GM19043 (cell line): Measurements from ENCODE around the gene TRAPPC12.

ENCODE experiments used
- ATAC-seq: cut with Tn5 transposase; IDR thresholded peaks from one replicate; pipeline ENCODE4 v1.9.1; 2021; ENCODE audit warnings: low read depth; ENCODE audit not compliant: unreplicated experiment

The TRAPPC12 gene

DNA sequence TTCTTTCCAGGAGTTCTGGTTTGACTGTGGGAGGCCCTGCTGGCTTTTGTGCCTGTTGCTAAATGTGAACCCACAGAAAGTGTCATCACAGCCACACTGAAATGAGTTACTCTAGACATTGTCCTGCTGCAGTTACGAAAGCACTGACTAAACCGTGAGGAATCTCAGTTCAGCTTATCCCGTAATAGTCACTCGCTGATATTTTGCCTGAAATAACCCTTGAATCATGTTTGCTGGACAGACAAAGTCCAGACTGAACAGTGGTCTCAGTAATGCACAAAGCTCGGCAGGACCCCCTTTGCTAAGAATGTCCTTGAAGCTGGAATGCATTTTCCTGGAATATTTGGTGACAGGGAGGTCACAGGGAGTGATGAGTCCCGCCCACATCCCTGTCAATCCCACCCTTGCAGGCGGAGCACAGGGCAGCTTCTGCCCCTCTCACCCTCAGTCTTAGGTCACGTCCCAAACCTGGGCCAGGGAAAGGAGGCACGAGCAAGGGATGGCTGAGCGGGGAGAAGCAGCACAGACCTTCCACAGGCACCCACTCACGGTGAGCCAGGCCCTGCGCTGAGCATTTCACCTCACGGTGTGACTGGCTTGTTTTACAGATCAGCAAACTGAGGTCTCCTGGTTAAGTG is 86.5 kb downstream of the TRAPPC12 start:
- no peak for ATAC-seq

DNA sequence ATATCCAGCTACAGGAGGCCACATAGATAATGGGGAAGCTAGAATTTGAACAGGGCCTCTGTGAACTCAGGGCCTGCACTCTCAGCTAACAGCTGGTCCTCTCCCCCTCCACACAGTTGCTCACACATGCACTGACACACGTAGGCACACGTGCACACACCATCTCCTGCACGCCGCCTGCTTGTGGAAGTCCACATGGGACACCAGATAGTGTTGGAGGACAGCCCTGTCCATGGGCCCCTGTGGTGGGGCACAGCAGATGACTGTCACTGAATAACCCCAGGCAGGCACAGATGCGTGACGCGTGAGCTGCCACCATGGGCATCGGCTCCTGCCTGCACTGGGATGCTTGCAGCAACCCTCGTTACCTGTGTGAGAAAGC is 87.0 kb downstream of the TRAPPC12 start:
- no peak for ATAC-seq

DNA sequence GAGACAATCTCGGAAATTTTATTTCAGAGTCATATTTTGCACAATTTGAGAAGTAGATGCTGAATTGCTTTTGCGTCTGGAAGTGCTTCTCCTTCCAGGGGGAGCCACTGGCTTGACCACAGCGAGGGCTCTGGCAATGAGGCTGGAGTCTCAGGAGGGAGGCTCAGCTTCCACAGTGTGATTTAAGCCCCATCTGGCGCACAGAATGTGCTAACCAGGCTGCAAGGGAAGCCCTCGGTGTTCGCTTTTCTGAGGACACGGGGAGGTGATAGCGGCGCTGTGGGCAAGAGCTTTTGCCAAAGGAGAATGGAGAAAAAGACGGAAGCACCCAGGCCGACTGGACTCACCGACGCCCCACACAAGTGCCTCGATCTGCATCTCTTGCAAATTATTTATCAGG is 87.5 kb downstream of the TRAPPC12 start:
- no peak for ATAC-seq

DNA sequence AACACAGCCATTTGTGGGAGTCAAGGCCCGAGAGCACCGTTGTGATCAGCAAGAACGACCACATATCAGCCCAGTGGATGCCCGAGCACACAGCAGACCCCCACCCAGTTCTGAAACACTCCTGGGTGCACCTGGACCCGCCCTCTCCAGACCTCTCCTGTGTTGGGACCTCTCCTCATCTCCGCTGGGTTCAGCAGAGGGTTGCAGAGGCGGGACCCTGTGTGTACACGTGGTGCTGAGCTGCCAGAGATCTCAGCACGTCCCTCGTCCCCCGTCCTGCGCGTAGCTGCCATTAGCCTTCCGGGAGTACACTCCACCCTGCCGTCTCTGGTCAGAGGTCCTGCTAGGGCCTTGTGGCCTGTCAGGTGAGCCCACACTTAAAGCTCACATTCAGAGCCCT is 88.2 kb downstream of the TRAPPC12 start:
- no peak for ATAC-seq

DNA sequence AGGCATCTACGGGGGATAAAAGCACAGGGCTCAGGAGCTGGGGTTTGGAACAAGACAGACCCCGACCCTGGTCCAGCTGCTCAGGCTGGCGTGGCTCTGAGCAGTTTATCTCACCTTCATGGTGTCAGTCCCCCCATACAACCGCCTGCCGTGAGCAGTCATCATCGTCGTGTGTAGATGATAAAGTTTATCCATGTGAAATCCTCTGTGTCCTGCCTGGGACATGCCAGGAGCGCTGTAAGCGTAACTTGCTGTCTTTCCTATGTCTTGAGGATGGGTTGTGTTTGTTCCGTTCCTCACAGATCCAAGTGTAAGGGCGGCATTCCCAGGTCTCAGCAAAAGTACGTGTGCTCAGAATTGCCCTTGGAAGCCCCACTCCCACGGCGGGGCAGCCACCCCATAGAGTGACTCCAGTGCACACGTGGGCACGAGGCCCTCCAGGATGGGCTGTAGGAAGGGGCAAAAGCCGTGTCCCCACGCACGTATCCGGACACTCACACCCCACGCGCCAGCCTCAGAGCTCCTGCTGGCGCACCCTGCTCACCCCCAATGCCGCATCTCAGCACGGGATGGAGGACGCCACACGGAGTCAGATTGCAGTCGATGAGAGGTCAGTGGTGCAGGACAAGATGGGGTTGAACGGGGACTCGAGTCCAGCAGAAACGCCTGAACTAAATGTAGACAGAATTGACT is 88.9 kb downstream of the TRAPPC12 start:
- no peak for ATAC-seq

DNA sequence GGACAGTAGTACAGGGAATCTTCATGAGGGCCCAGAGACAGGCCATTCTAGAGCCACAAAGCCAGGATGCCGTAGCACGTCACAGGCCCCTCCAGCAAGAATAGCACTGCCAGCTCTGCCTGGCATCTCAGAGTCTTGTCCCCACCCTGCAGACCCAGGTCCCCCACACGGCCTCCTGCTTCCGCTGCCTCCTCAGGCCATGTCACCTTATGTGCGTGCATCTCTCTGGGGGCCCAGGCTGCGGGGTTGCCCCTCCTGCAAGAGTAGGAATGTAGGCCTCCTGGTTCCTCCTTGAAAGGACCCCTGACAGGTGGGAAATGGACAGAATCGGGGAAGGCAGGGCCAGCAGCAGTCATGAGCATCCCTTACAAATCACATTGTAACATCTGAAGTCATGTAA is 90.0 kb downstream of the TRAPPC12 start:
- no peak for ATAC-seq

DNA sequence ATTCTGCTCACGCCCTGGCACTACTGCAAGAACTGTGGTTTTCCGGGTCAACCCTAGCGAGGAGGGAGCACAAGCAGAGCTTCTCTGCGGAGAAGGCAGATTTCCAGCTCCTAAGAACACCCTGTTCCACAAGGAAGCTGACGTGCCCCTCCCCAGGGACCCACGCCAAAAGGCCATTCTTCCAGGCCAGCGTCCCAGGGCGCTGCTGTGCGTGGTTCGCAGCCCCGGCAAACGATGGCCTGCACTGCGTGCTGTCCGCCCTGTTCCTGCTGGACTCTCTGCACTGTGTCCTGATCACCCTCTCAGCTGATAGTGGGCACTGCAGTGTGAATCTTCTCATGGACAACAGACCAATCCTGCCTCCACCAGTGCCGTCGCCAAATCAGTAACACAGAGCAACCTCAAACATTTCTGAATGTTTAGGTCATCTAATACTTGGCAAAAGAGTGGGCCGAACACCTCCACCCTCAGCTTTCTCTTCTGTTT is 90.7 kb downstream of the TRAPPC12 start:
- ATAC-seq, result no peak

DNA sequence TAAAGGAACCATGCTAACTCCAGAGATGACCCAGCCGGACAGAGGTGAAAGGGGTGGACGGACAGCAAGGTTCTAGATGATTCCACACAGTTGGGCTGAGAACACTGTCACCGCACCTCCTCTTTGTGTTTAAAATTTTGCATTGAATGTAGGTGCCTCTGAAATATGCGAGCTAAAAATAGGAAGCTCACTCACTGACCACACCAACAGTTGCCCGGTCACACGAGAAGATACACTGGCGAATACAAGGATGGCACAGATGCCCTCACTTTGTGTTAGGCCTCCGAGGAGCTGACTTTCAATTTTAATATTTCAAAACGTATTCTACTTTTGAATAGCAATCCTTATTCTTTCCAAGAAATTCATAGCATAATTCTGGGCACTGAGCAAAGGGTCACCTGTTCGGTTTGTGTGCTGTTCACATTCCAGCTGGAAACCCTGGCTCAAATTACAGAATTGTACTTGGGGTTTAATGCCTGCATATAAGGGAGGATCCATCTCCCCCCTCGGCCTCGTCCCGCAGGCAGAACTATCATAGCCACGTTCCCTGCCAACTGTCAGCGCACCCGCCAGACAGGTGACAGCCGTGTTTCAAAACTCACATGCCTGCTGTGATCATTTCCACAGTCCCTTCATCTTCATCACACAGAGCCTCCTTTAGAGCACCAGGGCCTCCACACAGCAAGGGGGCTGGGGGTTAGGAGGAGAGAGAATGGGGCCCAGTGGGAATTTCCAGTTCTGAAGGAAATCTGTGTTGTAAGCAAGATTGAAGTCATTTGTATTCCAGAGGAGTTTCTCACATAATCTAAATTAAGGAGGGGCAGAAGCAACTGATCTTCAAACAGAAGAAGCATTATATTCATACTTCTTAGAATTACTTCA is 91.6 kb downstream of the TRAPPC12 start:
- no peak for ATAC-seq

DNA sequence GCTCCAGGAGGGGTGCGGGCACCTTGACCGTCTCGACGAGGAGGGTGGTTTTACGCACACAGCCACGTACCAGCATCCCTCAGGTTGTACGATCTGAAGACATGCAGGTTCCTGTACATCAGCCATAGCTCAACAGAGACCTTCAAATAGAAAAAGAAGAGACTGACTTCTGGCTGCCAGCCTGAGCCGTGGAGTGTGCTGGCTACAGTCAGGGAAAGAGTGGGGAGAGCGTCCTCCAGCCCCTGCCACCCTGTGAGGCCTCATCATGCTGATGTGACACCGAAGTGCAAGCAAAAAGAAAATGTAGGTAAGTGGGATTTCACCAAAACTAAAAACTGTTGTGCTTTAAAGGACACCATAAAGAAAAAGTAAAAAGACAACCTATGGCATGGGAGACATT is 92.8 kb downstream of the TRAPPC12 start:
- no peak for ATAC-seq

DNA sequence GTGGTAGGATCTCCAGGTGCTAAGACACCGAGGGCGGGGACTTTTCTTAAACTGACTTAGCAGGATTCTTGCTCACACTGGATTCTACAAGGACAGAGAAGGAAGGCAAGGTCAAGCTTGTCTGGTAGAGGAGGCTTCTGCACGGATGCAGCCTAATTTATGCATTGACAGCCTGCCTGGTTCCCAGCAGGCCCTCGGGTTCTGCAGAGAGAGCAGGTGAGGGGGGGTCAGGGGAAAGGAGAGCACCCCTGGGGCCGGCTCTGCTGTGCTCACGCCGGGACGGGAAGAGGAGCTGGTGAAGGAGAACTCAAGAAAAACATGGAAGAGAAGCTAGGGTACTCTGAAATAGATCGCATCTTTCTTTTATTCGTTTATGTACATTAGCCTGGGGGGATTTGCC is 93.5 kb downstream of the TRAPPC12 start:
- ATAC-seq, result no peak

DNA sequence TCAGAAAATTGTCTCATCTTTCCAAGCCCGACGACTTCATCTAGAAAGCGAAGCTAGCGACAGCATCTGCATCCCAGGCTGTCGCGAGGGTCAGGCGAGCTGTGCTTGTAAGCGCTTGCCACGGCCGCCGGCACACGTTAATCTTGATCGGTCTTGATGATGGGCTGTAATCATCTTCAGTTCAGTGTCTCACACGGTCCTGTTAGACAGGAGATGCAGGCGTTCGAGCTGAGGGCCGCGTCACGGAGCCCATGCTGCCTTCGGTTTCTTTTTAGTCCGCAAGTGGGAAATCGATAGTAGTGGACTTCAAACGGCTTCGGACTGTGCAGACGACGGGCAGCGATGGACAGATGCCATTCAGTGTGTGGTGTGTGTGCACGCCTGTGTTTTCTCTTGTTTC is 96.3 kb downstream of the TRAPPC12 start:
- ATAC-seq, result no peak

DNA sequence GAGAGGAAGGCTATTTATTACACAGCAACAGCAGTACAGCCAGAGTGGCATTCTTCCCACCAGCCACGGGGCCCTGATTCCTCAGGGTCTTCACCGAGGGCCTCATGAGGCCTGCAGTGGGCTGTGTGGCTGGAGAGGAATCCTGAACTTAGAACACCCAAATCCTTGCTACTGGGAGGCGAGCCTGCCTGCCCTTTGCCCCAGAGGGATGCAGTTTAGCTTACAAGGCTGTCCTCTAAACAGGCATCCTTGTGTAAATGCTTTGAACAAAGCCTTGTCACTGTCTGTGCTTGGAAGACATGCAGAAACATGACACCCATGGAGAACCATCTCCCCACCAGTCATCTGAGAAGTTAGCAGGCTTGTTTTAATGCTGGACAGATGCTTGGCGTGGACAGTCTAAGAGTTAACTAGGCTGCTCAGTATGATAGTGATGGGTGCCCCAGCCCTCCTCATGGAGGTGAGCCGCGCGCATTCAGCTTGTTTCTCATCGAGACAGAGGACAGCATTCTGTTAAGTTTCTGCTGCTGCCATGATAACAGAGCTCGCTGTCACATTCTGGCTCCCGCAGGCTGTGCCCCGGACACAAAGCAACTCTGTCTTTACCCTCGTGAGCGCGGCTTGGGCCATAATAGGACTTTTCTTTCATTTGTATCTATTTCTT is 97.0 kb downstream of the TRAPPC12 start:
- no peak for ATAC-seq

DNA sequence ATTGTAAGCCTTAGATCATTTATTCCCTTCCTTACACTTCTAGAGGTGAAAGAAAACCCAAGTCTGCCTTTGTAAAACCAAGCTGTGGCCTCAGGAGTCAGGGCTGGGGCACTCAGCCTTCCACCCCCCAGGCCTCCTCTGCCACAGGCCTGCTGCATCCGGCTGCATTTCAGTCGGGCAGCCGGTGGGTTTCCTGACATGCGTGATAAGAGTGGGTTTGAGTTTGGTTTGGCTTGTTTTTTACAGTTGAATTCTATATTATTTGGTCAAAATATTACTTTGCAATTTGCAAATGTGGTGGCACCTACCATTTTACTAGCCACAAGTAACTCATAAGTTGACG is 97.5 kb downstream of the TRAPPC12 start:
- no peak for ATAC-seq

DNA sequence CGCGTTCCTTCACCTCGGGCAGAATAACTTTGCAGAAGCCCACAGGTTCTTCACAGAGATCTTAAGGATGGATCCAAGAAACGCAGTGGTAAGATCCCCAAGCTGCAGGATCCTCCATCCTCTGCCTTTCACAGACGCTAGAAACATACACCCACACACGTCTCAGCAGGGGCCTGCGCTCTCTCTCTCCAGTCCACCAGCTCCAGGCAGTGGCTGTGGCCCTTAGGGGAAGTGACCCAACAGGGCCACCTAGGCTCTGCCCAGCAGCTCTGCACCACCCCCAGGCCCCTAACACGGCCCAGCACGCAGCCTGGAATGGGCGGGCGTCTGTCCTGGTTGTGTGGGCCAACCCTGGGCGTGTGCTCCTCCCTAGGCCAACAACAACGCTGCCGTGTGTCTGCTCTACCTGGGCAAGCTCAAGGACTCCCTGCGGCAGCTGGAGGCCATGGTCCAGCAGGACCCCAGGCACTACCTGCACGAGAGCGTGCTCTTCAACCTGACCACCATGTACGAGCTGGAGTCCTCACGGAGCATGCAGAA is 99.4 kb downstream of the TRAPPC12 start:
- ATAC-seq, result no peak

DNA sequence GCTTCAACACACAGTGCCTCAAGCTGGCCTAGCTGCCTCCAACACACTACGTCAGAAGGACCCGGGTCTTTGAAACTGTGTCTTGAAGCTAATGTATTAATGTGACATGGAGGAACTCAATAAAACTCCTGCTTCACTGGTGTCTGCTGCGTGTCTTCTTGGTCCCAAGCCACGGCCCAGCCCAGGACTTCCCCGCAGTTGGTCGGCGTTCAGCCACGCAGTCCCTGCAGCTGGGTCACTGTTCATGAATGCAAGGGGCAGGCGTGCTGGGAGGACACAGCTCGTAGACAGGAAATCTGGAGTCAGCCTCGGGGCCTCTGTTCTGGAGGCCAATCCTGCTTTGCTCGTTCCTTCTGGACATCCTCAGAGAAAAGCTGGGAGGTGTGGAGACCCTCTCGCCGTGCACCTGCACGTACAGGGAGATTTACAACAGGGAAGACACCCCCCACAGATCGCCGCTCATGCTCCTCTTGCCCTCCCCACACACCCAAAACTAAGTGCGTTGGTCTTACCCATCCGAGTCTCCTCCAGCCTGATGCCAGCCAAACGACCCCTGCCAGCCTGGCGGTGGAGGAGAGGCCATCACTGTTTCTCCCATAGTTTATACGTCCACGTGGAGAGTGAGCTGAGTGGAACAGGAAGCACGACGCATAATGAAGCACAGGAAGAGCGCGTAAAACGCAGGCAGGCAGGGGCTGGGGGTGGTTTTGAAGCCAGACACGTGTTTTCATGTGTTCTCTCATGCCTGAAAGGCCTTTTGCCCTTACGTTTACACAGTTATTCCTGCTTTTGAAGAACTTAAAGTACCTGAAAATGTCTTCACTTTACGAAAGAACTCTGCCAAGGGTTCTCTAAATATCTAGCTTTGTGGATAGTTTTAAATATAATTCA is 100.2 kb downstream of the TRAPPC12 start:
- no peak for ATAC-seq

DNA sequence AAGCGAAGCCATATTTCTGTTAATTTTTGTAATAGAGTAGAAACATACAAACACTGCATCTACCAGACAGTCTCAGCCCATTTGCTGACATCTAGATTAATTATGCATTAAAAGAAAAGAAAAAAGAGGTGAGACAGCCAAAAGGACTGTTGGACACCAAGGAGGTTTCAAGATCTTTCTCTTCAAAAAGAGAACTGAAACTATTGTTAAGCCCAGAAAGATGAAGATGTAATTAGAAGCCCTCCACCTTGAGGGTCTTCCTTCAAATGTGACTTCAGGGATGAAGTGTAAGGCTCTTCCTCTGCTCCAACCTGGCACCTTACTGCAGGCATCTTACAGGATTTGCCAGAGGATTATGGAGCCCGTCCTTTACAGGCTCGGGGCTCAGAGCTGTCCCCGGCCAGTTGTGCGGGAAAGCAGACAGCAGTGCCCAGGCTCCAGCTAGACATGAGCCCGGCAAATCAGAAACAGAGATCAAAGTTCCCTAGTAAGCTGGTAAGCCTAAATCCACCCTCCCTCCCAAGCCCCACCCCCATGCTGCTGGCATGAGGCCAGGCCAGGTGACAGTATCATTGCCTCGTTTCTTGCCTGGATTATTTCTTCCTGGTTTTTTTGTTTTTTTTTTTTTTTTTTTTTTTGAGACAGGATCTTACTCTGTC is 101.0 kb downstream of the TRAPPC12 start:
- no peak for ATAC-seq

DNA sequence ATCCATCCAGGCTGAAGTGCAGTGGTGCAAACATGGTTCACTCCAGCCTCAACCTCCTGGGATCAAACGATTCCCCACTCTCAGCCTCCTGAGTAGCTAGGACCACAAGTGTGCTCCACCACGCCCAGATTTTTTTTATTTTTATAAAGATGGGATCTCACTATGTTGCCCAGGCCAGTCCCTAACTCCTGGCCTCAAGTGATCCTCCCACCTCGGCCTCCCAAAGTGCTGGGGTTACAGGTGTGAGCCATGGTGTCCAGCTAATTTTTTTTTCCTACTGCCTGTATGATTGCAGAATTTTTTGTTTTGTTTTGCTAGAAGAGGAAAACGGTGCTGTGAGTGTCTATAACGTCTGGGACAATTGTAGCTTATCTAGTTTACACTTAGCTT is 101.5 kb downstream of the TRAPPC12 start:
- ATAC-seq, result no peak

DNA sequence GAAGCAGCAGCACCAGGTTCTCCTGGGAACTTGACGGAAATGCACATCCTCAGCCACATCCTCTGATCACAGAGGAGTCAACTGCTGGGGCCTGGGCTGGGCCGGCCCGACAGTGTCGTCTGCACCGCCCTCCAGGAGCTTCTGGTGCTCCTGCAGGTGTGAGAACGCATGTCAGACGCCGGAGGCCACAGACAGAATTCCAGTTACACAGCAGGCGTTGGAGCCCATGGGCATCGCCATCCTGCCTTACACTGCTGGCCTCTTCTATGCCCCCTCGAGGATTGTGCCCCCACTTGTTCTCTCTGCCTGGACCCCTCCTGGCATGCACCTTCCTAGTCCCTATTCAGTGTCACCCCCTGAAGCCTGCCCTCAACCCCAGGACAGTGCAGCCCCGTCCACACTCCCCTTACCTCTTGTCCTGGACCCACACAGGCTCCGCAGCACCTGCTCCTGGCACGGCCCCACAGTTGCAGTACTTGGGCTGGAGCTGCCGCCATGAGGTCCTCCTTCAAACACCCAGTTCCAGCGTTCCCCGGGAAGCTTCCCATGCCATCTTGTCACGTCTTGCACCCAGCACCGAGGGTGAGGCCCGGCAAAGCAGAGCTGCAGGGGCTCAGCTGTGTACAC is 102.4 kb downstream of the TRAPPC12 start:
- no peak for ATAC-seq

DNA sequence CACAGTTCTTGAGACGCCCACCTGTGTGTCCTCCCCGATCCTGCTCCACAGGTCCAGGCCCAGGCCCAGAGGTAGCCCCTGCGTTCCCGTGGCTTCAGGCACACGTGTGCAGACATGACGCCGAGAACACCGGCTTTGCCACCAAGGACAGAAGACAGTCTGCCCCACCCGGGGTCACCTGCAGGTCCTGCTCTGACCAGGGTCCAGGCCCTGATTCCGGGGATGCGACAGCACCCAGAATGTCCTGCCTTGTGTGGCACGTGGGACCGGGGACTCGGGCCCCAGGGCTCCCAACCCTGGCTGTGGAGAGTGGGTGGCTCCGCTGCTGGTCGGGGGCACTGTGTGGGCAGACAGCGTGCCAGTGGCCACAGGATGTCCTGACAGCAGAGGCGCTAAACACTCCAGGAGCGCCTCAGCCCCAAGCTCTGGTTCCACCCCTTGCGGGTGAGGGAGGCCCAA is 102.9 kb downstream of the TRAPPC12 start:
- ATAC-seq, result no peak
